Measurements from ENCODE around the gene ADORA1. TPM values are rescaled to one million over a fixed set of nuclear protein-coding genes. Genes with fewer than 3 reads are reported as not detected.

The ADORA1 gene
- total and polyA plus RNA-seq, 8 donors = 8.1 to 19.7 (median 15.5) TPM

DNA sequence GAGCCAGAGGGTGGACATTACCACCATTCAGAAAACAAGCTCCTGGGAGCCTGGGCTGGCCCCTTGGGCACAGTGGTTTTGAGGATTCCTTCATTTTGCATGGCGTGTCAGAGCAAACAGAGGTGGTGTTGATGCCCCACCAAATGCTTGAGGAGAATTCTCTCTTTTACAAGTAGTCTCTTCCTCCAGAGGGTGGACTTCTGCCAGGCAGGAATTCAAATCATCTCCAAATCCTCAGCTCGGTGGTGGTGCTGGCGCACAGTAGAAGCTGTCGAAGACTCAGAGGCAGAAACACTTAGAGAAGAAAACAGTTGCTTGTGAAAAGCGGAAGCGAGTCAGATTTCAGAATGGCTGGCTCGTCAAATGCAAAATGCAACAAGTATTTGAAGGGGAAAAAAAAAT is 62.4 kb downstream of the ADORA1 start:
- no peak for FAIRE-seq
- peak in 1 of 6 donors; percentile 25 for DNase-seq
- H3K9me3 ChIP-seq = no peaks in the 10 kb centered on the region
- intact Hi-C loops (cut with DNase I) = no loop called here
- no peak for ATAC-seq
- H3K27me3 ChIP-seq = no peaks in the 10 kb centered on the region
- WGBS, 2 donors = 69 to 83% methylated on average over 7 of the region's 7 CpGs
- H3K36me3 ChIP-seq = no peaks in the 10 kb centered on the region
- no peak overlapping the region for H3K4me3 ChIP-seq
- TF ChIP-seq, protein P1, sequence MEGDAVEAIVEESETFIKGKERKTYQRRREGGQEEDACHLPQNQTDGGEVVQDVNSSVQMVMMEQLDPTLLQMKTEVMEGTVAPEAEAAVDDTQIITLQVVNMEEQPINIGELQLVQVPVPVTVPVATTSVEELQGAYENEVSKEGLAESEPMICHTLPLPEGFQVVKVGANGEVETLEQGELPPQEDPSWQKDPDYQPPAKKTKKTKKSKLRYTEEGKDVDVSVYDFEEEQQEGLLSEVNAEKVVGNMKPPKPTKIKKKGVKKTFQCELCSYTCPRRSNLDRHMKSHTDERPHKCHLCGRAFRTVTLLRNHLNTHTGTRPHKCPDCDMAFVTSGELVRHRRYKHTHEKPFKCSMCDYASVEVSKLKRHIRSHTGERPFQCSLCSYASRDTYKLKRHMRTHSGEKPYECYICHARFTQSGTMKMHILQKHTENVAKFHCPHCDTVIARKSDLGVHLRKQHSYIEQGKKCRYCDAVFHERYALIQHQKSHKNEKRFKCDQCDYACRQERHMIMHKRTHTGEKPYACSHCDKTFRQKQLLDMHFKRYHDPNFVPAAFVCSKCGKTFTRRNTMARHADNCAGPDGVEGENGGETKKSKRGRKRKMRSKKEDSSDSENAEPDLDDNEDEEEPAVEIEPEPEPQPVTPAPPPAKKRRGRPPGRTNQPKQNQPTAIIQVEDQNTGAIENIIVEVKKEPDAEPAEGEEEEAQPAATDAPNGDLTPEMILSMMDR (IDR thresholded peaks at IDR 0.05) = no peak
- H3K4me1 ChIP-seq = no peaks in the 10 kb centered on the region
- no peak overlapping the region for H3K27ac ChIP-seq

DNA sequence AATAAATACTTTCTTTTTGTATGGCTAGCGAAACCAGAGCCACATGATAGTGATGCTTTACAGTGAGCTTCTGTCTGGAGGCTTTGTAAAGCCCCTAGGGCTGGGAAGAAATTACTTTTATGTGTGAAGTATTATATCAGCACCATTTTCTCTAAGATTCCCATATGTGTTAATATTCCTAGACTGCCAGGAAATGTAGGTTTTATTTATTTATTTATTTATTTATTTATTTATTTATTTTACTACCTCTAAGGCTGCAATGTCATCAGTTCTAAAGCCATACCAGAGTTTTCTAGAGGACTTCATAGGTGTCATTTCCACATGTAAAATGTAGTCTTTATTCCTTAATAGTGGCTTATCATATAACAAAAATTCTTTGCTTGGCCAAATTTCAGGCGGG is 63.4 kb downstream of the ADORA1 start:
- FAIRE-seq = no peak
- ATAC-seq = no peak
- H3K27me3 ChIP-seq = no peaks in the 10 kb centered on the region
- H3K36me3 ChIP-seq = no peaks in the 10 kb centered on the region
- DNase-seq = no peak
- H3K27ac ChIP-seq = no peak overlapping the region
- H3K4me1 ChIP-seq = no peaks in the 10 kb centered on the region
- TF ChIP-seq, protein P1 (IDR thresholded peaks at IDR 0.05) = no peak
- H3K4me3 ChIP-seq = no peak overlapping the region
- 87 to 94% methylated on average over 2 of the region's 2 CpGs for WGBS, 2 donors
- intact Hi-C loops (cut with DNase I) = no loop called here
- H3K9me3 ChIP-seq = no peaks in the 10 kb centered on the region

DNA sequence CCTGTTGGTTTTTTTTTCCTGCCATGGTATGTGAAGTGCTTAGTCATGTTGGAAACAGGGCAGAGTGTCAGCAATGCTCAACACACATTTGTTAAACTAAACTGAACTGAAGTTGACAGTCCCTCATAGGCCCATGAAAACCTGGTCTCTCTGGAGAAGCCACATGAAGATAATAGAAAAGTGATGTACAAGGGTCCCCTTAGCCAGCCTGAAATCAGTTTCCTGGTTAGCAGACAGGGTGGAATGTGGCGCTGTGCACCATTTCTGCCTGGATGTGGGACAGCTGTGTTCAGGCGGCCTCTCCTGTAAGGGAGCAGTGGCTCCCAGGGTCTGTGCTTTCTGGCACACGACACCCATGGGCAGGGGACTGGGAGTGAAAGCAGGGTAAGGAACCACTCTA is 68.8 kb downstream of the ADORA1 start:
- Histone ChIP-seq H3K27ac (no peak overlapping the region), H3K36me3 (no peaks in the 10 kb centered on the region), H3K4me1 (no peaks in the 10 kb centered on the region), H3K27me3 (no peaks in the 10 kb centered on the region), H3K4me3 (no peak overlapping the region), H3K9me3 (no peaks in the 10 kb centered on the region)
- TF ChIP-seq, protein P1 (IDR thresholded peaks at IDR 0.05) = no peak
- intact Hi-C loops (cut with DNase I) = no loop called here
- DNase-seq (peak in 1 of 6 donors; percentile 40), ATAC-seq (no peak), FAIRE-seq (no peak)
- 86 to 93% methylated on average over 3 of the region's 3 CpGs for WGBS, 2 donors

- intact Hi-C loops (cut with DNase I) = no loop called here
- DNase-seq = peak in 1 of 6 donors; percentile 23
- no peak for FAIRE-seq
- Histone ChIP-seq H3K4me3 (no peak overlapping the region), H3K9me3 (no peaks in the 10 kb centered on the region), H3K27ac (no peak overlapping the region), H3K27me3 (no peaks in the 10 kb centered on the region), H3K4me1 (no peaks in the 10 kb centered on the region), H3K36me3 (no peaks in the 10 kb centered on the region)
- TF ChIP-seq, protein P1 (IDR thresholded peaks at IDR 0.05) = no peak
- WGBS, 2 donors = 61 to 66% methylated on average over 3 of the region's 3 CpGs
- no peak for ATAC-seq
Measured at GRCh38 chr1:203197625-203198024, 70.1 kb downstream of the ADORA1 start.

GRCh38 chr1:203199002-203199401 is 71.5 kb downstream of the ADORA1 start:
- no peak overlapping the region for H3K4me3 ChIP-seq
- WGBS, 2 donors = 73% methylated on average over 3 of the region's 3 CpGs
- H3K4me1 ChIP-seq = no peaks in the 10 kb centered on the region
- DNase-seq = no peak
- H3K36me3 ChIP-seq = no peaks in the 10 kb centered on the region
- intact Hi-C loops (cut with DNase I) = no loop called here
- no peak for ATAC-seq
- H3K27me3 ChIP-seq = no peaks in the 10 kb centered on the region
- TF ChIP-seq, protein P1 (IDR thresholded peaks at IDR 0.05) = no peak
- H3K9me3 ChIP-seq = no peaks in the 10 kb centered on the region
- FAIRE-seq = no peak
- H3K27ac ChIP-seq = no peak overlapping the region

Data from pancreas (tissue), 10 donors.